HFF-Myc (cell line): ENCODE measurements around the gene UBLCP1.

ENCODE experiments used
- DNase-seq: peaks from one replicate; pipeline ENCODE4 v3.0.0-alpha.2; 2011; ENCODE audit warnings: low read depth; ENCODE audit errors: extremely low read depth
- H3K4me3 ChIP-seq: replicated peaks from 2 replicates; pipeline ENCODE4 v1.5.1; 2011; ENCODE audit warnings: low read depth, mild to moderate bottlenecking, control low read depth, low read length
- TF ChIP-seq, protein P1 (sequence below): IDR thresholded peaks from 2 replicates; pipeline ENCODE4 v1.5.1; 2012; ENCODE audit warnings: mild to moderate bottlenecking, low read depth, low read length, control low read depth; ENCODE audit errors: missing control alignments

The UBLCP1 gene

DNA sequence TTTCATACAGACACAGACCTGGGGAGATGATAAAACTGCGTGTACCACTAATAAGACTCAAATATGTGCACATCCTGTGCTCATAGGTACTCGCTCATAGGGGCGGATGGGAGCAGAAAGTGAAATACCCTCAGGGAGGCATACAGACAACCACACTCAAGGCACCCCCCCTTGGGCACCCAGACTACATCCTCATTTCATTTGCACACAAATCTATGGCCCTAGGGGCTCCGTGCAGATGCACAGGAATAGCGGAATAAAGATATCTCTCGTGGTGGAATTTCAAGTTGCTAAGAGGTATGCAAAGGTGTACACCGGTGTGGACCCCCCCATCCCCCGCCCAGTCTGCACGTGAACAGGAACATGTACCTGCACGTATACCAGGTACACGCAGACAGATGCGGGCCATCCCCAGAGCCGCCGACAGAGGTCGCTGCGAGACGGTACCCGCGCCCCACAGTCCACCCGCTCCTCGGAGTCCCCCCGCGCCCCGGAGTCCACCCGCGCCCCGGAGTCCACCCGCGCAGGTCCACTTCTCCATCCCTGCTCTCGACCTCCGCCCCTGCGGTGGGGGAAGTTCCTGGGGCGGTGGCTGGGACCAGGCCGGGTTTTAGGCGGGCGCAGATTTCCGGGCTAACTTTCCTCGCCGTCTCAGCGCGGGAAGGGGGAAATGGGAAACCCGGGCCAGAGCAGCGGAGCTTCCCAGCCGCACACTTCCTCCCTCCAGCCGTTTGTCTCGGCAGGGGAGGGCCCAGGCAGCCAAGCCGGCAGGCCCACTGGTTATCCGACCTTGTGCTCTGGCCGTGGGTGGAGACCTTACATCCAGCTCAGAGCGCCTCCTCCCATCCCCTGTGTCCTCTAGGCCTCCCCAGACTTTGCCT is 68.2 kb downstream of the UBLCP1 start:
- H3K4me3 ChIP-seq = peak overlapping the region; percentile 39
- DNase-seq = no peak

DNA sequence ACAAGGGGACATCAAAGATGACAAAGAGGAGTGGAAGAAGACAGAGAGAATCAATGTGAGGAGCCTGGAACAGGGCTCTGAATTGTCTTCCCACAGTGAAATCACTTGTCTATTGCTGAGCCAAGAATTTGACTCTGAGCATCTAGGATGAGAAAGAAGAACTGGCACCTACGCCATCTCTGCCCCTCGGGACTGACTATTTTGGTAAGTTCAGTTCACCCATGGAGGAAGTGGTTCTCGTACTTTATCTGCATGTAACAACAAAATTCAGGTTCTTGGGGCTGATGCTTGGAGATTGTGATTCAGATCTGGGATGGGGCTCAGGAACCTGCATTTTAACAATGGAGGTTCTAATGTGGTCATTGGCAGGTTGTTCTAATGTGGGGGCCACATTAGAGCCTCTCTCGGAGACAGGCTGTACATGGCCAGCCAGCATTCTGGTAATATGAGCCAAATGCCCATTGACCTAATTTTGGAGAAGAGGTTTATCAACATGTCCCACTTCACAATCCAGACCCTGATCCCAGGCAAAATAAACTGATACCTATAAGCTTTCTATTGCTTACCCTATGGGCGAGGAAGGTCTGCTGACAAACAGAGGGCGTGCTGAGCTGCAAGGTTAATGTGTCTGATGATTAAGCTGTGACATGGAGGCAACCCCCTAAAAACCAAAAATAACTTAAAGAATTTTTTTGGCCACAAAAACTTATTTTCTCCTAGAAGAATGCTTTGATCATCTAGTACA is 69.9 kb downstream of the UBLCP1 start:
- TF ChIP-seq, protein P1, sequence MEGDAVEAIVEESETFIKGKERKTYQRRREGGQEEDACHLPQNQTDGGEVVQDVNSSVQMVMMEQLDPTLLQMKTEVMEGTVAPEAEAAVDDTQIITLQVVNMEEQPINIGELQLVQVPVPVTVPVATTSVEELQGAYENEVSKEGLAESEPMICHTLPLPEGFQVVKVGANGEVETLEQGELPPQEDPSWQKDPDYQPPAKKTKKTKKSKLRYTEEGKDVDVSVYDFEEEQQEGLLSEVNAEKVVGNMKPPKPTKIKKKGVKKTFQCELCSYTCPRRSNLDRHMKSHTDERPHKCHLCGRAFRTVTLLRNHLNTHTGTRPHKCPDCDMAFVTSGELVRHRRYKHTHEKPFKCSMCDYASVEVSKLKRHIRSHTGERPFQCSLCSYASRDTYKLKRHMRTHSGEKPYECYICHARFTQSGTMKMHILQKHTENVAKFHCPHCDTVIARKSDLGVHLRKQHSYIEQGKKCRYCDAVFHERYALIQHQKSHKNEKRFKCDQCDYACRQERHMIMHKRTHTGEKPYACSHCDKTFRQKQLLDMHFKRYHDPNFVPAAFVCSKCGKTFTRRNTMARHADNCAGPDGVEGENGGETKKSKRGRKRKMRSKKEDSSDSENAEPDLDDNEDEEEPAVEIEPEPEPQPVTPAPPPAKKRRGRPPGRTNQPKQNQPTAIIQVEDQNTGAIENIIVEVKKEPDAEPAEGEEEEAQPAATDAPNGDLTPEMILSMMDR = no peak
- DNase-seq = no peak
- no peak overlapping the region for H3K4me3 ChIP-seq

More for the DNA sequence above, 68.2 kb downstream of the UBLCP1 start:
- TF ChIP-seq, protein P1 = peak; percentile 74

DNA sequence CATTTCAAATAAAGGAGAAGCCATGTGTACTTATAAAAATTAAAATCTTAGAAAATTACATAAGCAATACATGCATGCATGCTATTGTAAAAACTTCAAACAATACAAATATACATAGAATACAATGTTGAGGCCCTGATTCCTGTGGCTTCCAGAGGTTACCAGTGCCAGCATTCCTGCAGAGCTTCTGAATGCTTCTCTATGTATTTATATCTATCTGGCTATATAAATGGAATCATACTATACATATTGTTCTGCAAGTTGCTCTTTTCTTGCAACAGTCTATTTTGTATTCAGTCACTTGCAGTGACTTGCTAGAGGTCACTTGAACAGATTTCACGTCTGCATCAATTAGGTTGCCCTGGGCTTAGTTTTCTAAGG is 70.4 kb downstream of the UBLCP1 start:
- no peak overlapping the region for H3K4me3 ChIP-seq
- TF ChIP-seq, protein P1 = no peak
- DNase-seq = no peak
